Measurements from ENCODE around the gene C14orf119. TPM values are rescaled to one million over a fixed set of nuclear protein-coding genes. Genes with fewer than 3 reads are reported as not detected.

The C14orf119 gene
- total RNA-seq, 1 experiment from 2014 or later = 39.6 TPM

- ChIA-PET CTCF (interaction anchor here (0.6 to 1.9 kb wide), 4 partner anchors 35 to 1129 kb away, joined by 3 to 6 read pairs (median 4); partner anchors contain the start of gene GMPR2), POLR2A (interaction anchor here (0.8 kb wide), 1 partner anchor 9 kb away, joined by 3 read pairs; the partner anchor contains the start of gene ACIN1)
- Mint-ChIP-seq H3K27ac (ENCODE audit: low read depth, unreplicated experiment) (no peak overlapping the region), H3K4me3 (ENCODE audit: unreplicated experiment) (no peak overlapping the region), H3K9me3 (ENCODE audit: unreplicated experiment) (no peaks in the 10 kb centered on the region), H3K27me3 (ENCODE audit: insufficient read depth, unreplicated experiment) (no peaks in the 10 kb centered on the region), H3K4me1 (ENCODE audit: insufficient read depth, unreplicated experiment) (peaks cover 4% of the 10 kb centered on the region), H3K36me3 (ENCODE audit: insufficient read depth, unreplicated experiment) (peaks cover 23% of the 10 kb centered on the region)
- no TSS peak for BruUV-seq (replicated peaks)
- no peak for DNase-seq (ENCODE audit: unreplicated experiment)
- TF ChIP-seq CTCF (IDR thresholded peaks at IDR 0.05; ENCODE audit: unreplicated experiment) = no peak
- intact Hi-C loops (cut with micrococcal nuclease) = no loop called here
Observed at GRCh38 chr14:23103581-23103980, 8.3 kb downstream of the C14orf119 start.

GRCh38 chr14:23104070-23104590 is 8.8 kb downstream of the C14orf119 start:
- POLR2A ChIA-PET = no interaction called here
- peaks cover 4% of the 10 kb centered on the region for H3K4me1 Mint-ChIP-seq (ENCODE audit: insufficient read depth, unreplicated experiment)
- DNase-seq (ENCODE audit: unreplicated experiment) = no peak
- CTCF ChIA-PET = interaction anchor here (0.6 to 1.9 kb wide), 3 partner anchors 36 to 1129 kb away, joined by 3 to 5 read pairs (median 3); partner anchors contain the start of gene GMPR2
- H3K27me3 Mint-ChIP-seq (ENCODE audit: insufficient read depth, unreplicated experiment) = no peaks in the 10 kb centered on the region
- no peak overlapping the region for H3K4me3 Mint-ChIP-seq (ENCODE audit: unreplicated experiment)
- no peak for TF ChIP-seq CTCF (IDR thresholded peaks at IDR 0.05; ENCODE audit: unreplicated experiment)
- H3K9me3 Mint-ChIP-seq (ENCODE audit: unreplicated experiment) = no peaks in the 10 kb centered on the region
- no TSS peak for BruUV-seq (replicated peaks)
- H3K27ac Mint-ChIP-seq (ENCODE audit: low read depth, unreplicated experiment) = no peak overlapping the region
- H3K36me3 Mint-ChIP-seq (ENCODE audit: insufficient read depth, unreplicated experiment) = peaks cover 17% of the 10 kb centered on the region
- intact Hi-C loops (cut with micrococcal nuclease) = no loop called here

- H3K36me3 Mint-ChIP-seq (ENCODE audit: insufficient read depth, unreplicated experiment) = peaks cover 12% of the 10 kb centered on the region
- CTCF ChIA-PET = interaction anchor here (1.9 kb wide), 1 partner anchor 36 kb away, joined by 5 read pairs; no protein-coding TSS in a partner anchor
- H3K27ac Mint-ChIP-seq (ENCODE audit: low read depth, unreplicated experiment) = no peak within 1 kb of the TSS
- peaks cover 3% of the 10 kb centered on the region for H3K4me1 Mint-ChIP-seq (ENCODE audit: insufficient read depth, unreplicated experiment)
- TF ChIP-seq CTCF (IDR thresholded peaks at IDR 0.05; ENCODE audit: unreplicated experiment) = no peak
- no TSS peak for BruUV-seq (replicated peaks)
- no peak within 1 kb of the TSS for H3K4me3 Mint-ChIP-seq (ENCODE audit: unreplicated experiment)
- intact Hi-C loops (cut with micrococcal nuclease) = no loop called here
- no peak for DNase-seq (ENCODE audit: unreplicated experiment)
- POLR2A ChIA-PET = no interaction called here
- H3K9me3 Mint-ChIP-seq (ENCODE audit: unreplicated experiment) = no peaks in the 10 kb centered on the region
- H3K27me3 Mint-ChIP-seq (ENCODE audit: insufficient read depth, unreplicated experiment) = no peaks in the 10 kb centered on the region
Observed at GRCh38 chr14:23104591-23105347, 9.5 kb downstream of the C14orf119 start, which contains the start of gene CIROP. Gene CIROP, minus strand, starts transcription at chr14:23104989. Its CDS starts 69 bp downstream, at chr14:23104920.

- Mint-ChIP-seq H3K27me3 (ENCODE audit: insufficient read depth, unreplicated experiment) (no peaks in the 10 kb centered on the region), H3K27ac (ENCODE audit: low read depth, unreplicated experiment) (no peak overlapping the region), H3K4me1 (ENCODE audit: insufficient read depth, unreplicated experiment) (no peaks in the 10 kb centered on the region), H3K4me3 (ENCODE audit: unreplicated experiment) (no peak overlapping the region), H3K36me3 (ENCODE audit: insufficient read depth, unreplicated experiment) (peaks cover 8% of the 10 kb centered on the region), H3K9me3 (ENCODE audit: unreplicated experiment) (no peaks in the 10 kb centered on the region)
- no peak for DNase-seq (ENCODE audit: unreplicated experiment)
- intact Hi-C loops (cut with micrococcal nuclease) = no loop called here
- POLR2A ChIA-PET = no interaction called here
- BruUV-seq (replicated peaks) = no TSS peak
- TF ChIP-seq CTCF (IDR thresholded peaks at IDR 0.05; ENCODE audit: unreplicated experiment) = no peak
- CTCF ChIA-PET = no interaction called here
Observed at GRCh38 chr14:23105348-23105824, 10.1 kb downstream of the C14orf119 start.

Measured in MCF 10A (cell line).